ENCODE results near the gene MLLT6.

DNA sequence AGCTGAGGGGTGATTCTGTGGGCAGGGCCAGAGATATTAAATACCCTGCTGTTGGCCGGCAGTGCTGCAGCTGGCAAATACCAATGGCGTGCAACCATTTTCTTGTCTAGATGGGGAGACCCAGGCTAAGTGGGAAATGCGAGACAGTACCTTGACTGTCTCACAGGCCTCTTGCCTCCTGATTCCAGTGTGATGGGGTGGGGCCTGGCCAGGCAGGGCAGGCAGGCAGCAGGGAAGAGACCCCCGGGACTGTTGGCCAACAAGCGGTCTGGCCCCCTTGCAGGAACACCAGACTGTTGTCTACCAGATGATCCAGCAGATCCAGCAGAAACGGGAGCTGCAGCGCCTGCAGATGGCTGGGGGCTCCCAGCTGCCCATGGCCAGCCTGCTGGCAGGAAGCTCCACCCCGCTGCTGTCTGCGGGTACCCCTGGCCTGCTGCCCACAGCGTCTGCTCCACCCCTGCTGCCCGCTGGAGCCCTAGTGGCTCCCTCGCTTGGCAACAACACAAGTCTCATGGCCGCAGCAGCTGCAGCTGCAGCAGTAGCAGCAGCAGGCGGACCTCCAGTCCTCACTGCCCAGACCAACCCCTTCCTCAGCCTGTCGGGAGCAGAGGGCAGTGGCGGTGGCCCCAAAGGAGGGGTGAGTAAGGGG lies 19.4 kb downstream of the MLLT6 start:
- TF ChIP-seq, protein P1, sequence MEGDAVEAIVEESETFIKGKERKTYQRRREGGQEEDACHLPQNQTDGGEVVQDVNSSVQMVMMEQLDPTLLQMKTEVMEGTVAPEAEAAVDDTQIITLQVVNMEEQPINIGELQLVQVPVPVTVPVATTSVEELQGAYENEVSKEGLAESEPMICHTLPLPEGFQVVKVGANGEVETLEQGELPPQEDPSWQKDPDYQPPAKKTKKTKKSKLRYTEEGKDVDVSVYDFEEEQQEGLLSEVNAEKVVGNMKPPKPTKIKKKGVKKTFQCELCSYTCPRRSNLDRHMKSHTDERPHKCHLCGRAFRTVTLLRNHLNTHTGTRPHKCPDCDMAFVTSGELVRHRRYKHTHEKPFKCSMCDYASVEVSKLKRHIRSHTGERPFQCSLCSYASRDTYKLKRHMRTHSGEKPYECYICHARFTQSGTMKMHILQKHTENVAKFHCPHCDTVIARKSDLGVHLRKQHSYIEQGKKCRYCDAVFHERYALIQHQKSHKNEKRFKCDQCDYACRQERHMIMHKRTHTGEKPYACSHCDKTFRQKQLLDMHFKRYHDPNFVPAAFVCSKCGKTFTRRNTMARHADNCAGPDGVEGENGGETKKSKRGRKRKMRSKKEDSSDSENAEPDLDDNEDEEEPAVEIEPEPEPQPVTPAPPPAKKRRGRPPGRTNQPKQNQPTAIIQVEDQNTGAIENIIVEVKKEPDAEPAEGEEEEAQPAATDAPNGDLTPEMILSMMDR (IDR thresholded peaks at IDR 0.05; ENCODE audit: low read length): no peak
- no peak for TF ChIP-seq EZH2phosphoT487 (IDR thresholded peaks at IDR 0.05; ENCODE audit: low read length)
